ENCODE results near the gene PDCD4. TPM values are rescaled to one million over a fixed set of nuclear protein-coding genes. Genes with fewer than 3 reads are reported as not detected.

The PDCD4 gene
- total and polyA plus RNA-seq, 2 donors (not counting 3 experiments of a cell fraction or from before 2014, with no cell fraction given), result 14.4 to 47.9 TPM

DNA sequence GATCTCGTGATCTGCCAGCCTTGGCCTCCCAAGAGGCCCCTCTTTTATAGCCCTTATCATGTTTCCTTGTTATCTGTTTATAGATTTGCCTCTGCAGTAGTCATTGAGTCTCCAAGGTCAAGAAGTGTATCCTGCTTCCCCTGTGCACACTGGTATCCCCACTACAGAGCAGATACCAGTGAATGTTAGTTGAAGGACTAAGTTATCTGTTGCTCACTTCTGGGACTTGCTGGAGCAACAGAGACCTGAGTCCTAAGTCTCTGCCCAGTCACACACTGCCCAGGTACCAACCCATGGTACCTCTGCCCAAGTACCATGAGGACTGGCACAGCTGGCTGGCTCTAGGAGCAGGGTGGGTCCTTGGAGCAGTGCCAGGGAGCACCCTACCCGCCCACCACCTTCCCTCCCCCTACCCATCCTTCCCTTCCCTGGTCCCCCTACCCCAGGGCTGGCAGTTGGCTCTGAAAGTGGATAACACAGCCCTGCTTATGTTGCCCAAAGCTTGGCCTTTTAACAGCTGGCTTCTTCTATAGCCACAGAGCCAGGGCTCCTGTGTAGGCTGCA is 26.5 kb upstream of the PDCD4 start:
- Histone ChIP-seq H2AFZ (ENCODE audit: low read depth, low read length) (no peak overlapping the region), H3K4me3 (replicated peaks in 1 of 3; ENCODE audit: insufficient read depth in 1 of 3, low read depth in 1 of 3, low read length in 3 of 3) (no peak overlapping the region), H3K4me1 (ENCODE audit: control insufficient read depth, extremely low read depth, insufficient read depth, low read length) (no peaks in the 10 kb centered on the region), H3K36me3 (ENCODE audit: control insufficient read depth in 2 of 2, extremely low read depth in 1 of 2, insufficient read depth in 2 of 2, low read length in 2 of 2) (no peaks in the 10 kb centered on the region), H3K4me2 (ENCODE audit: insufficient read depth, low read length) (no peak overlapping the region), H3K27me3 (ENCODE audit: control insufficient read depth in 2 of 2, insufficient read depth in 2 of 2, low read length in 2 of 2) (no peaks in the 10 kb centered on the region), H3K9me3 (replicated peaks; ENCODE audit: control insufficient read depth, insufficient read depth, low read length) (no peaks in the 10 kb centered on the region), H3K79me2 (ENCODE audit: control insufficient read depth, insufficient read depth, low read length) (no peaks in the 10 kb centered on the region), H3K9me1 (replicated peaks; ENCODE audit: control insufficient read depth, extremely low read depth, insufficient read depth, low read length) (no peaks in the 10 kb centered on the region), H4K20me1 (replicated peaks; ENCODE audit: control insufficient read depth, extremely low read depth, insufficient read depth, low read length) (no peaks in the 10 kb centered on the region), H3K27ac (ENCODE audit: insufficient read depth, low read depth, low read length) (no peak overlapping the region), H3K9ac (replicated peaks; ENCODE audit: extremely low read depth, insufficient read depth, low read length) (no peak overlapping the region)
- BruUV-seq (replicated peaks), result no TSS peak
- no peak for TF ChIP-seq POLR2A (IDR thresholded peaks at IDR 0.05; ENCODE audit: low read depth, low read length)
- no peak for TF ChIP-seq GATA2 (IDR thresholded peaks at IDR 0.05; ENCODE audit: insufficient read depth, insufficient read length, low read depth, low read length)
- TF ChIP-seq, protein P1, sequence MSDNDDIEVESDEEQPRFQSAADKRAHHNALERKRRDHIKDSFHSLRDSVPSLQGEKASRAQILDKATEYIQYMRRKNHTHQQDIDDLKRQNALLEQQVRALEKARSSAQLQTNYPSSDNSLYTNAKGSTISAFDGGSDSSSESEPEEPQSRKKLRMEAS (IDR thresholded peaks at IDR 0.05; ENCODE audit: insufficient read depth, insufficient read length), result no peak
- TF ChIP-seq JUN (IDR thresholded peaks at IDR 0.05; ENCODE audit: borderline replicate concordance, insufficient read depth, insufficient read length, low read depth), result no peak
- no peak for TF ChIP-seq MYC (IDR thresholded peaks at IDR 0.05; ENCODE audit: low read depth, low read length)
- no peak for TF ChIP-seq POLR2AphosphoS5 (IDR thresholded peaks at IDR 0.05; ENCODE audit: insufficient read depth, low read depth, low read length)
- TF ChIP-seq FOS (IDR thresholded peaks at IDR 0.05; ENCODE audit: borderline replicate concordance, insufficient read depth, low read length), result no peak
- TF ChIP-seq, protein P2, sequence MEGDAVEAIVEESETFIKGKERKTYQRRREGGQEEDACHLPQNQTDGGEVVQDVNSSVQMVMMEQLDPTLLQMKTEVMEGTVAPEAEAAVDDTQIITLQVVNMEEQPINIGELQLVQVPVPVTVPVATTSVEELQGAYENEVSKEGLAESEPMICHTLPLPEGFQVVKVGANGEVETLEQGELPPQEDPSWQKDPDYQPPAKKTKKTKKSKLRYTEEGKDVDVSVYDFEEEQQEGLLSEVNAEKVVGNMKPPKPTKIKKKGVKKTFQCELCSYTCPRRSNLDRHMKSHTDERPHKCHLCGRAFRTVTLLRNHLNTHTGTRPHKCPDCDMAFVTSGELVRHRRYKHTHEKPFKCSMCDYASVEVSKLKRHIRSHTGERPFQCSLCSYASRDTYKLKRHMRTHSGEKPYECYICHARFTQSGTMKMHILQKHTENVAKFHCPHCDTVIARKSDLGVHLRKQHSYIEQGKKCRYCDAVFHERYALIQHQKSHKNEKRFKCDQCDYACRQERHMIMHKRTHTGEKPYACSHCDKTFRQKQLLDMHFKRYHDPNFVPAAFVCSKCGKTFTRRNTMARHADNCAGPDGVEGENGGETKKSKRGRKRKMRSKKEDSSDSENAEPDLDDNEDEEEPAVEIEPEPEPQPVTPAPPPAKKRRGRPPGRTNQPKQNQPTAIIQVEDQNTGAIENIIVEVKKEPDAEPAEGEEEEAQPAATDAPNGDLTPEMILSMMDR (IDR thresholded peaks at IDR 0.05; ENCODE audit: extremely low read depth in 1 of 2, insufficient read depth in 1 of 2, low read depth in 1 of 2, low read length in 2 of 2), result no peak
- no peak for TF ChIP-seq EZH2 (IDR thresholded peaks at IDR 0.05; ENCODE audit: borderline replicate concordance, low read depth, low read length, severe bottlenecking)
- no peak for FAIRE-seq
- dilution Hi-C loops (cut with MboI; ENCODE audit: extremely low pct_ligation_motif_present, low sequenced_read_pairs) (no loop called here), intact Hi-C loops (cut with micrococcal nuclease) (no loop called here)
- ChIA-PET CTCF (interaction anchor here (0.8 to 1.2 kb wide), 3 partner anchors 8 to 22 kb away, joined by 3 read pairs; no protein-coding TSS in a partner anchor), POLR2A (no interaction called here)
- DNase-seq (ENCODE audit: low read depth, low spot score), result no peak

All from endothelial cell of umbilical vein (primary cell).